GM21423 (cell line): ENCODE results near the gene PTGES2.

Experiments used
- ATAC-seq: cut with Tn5 transposase; IDR thresholded peaks from one replicate; pipeline ENCODE4 v1.9.1; 2021; ENCODE audit warnings: mild to moderate bottlenecking, moderate library complexity; ENCODE audit not compliant: unreplicated experiment

PTGES2 gene

GRCh38 chr9:128153947-128154695 is 26.6 kb upstream of the PTGES2 start:
- ATAC-seq, result no peak

DNA sequence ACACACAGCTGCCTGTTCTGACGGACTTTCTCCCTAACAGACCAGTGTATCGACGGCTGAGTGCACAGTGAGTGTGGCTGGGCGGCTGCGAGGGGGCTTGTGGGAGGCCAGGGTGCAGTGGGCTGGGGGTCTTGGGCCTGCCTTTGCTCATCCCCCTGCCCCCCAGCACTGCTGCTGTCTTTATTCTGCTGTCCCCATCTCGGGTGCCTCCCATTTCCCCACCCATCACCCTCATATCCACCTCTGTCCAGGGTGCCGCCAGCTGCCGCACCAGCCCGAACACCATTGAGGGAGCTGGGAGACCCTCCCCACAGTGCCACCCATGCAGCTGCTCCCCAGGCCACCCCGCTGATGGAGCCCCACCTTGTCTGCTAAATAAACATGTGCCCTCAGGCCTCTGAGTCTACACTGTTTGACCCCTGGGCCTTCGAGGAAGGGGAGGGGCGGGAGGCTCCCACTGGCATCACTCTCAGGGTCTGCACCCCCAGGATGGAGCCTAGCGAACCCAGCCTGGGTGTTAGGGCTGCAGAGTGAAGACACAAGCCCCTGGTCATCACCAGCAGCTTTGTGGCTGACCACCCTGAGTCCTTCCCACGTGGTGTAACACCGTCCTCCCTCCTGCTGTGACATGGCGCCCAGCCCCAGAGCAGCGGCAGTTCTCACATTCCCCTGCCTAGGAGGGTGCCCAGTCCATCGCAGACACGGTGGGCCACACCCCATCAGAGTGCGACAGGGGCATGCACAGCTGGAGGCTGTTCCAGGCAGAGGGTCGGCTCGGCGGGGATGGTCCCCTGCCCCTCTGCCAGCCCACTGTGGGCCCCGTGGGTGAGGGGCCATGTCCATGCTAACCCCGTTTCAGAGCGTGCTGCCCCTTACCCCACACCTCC is 25.8 kb upstream of the PTGES2 start:
- ATAC-seq, result no peak

DNA sequence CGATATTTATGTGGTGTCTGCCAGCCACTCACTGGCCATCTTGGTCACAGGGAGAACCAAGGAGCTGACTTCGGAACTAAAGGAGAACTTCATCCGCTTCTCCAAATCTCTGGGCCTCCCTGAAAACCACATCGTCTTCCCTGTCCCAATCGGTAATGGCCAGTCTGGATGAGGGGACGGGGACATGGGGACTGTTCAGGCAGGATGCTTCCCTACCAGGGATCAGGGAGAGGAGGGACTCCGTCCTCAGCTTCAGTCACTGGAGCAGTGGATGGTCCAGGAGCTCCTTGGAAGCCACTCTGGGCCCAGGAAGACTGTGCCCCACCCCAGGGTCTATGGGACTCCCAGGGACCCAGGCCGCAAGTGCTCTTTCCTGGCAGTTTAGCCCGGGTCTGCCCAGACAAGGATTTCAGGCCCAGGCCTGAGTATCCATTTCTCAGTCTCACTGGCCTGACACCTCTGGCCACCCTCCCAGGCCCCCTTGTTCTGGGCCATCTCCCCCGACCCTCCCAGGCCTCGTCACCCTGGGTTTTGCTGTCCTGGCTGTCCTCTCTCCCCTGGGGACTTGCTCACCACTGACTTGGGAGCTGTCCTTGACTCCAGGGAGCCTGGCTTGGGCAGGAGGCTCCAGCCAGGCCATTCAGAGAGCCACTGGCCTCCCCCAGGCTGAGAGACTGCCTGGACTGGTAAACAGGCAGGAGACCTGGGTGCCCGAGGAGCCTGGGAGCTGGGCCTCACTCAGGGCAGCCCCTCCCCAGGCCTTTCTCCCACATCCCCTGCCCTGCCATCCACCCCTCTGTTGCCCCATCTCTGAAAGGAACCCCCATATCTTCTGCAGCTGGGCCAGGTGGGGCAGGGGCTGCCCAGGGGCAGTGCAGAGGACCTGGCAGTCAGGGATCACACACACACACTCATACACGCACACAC is 24.9 kb upstream of the PTGES2 start:
- ATAC-seq, result no peak

DNA sequence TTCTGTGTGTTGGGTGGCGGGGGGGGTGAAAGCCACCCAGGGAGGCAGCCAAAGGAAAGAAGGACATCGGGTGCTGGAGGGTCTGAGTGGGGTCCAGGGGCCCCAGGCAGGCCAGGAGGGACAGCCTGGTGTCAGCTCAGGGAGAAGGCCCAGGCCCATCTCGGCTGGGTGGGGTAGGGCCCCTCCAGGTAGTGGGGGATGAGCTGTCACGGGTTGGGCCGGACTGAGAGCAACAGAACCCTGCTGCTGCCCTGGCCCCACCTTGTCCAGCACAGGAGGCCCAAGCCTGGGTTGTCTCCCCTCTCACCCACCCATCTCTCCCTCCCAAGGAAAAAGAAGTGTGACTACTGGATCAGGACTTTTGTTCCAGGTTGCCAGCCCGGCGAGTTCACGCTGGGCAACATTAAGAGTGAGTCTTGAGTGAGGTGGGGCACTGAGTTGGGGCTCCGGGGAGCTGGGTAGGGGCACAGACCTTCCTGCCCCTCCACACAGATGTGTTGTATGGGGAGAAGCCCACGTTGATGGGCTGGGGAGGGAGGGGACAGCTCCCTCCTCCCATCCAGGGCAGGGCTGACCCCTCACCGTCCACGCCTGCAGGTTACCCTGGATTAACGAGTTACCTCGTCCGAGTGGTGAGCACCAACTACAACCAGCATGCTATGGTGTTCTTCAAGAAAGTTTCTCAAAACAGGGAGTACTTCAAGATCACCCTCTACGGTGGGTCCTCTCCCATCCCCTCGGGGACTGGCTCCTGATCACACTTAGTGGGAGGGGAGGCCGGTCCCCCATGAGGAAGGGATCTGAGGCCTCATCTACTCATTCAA is 24.0 kb upstream of the PTGES2 start:
- no peak for ATAC-seq

DNA sequence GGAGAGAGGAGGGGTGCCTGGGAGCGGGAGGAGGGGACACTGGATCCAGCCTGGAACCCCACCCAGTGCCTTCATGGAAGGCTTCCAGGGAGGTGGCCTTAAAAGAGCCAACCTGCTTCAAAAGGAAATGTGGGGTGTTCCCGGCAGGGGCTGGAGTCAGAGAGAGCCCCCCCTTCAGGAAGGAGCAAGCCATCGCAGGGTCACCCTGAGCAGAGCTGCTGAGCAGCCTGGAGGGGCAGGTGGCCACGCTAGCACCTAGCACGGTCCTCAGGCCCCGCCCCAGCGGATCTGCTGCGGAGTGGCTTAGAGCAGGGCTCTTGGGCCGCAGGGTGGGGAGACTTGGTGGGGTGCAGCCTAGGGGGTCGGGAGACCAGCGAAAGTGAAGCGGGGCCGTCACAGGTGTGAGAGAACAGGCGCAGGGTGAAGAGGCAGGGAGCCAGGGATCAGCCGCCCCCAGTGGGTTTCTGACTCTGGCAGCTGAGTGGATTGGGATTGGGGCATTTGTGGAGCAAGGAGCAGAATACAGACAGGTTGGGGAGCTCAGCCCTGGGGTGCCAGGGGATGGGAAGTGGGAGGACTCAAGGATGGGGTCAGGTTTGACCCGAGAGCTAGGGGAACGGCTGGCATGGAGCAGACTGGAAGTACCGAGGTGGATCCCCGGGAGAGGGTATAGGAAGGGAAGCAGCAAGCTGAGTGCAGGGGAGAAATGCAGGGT is 23.2 kb upstream of the PTGES2 start:
- no peak for ATAC-seq

- no peak for ATAC-seq
Measured at GRCh38 chr9:128149951-128150593, 22.5 kb upstream of the PTGES2 start.

- ATAC-seq, result no peak
Measured at GRCh38 chr9:128149001-128149701, 21.6 kb upstream of the PTGES2 start, which contains the start of gene LCN2. LCN2 (plus strand) TSS chr9:128149453; CDS start chr9:128149526, 73 bp downstream.

- no peak for ATAC-seq
Measured at GRCh38 chr9:128148509-128149000, 21.0 kb upstream of the PTGES2 start.

- ATAC-seq, result no peak
Measured at GRCh38 chr9:128146591-128147120, 19.1 kb upstream of the PTGES2 start.

DNA sequence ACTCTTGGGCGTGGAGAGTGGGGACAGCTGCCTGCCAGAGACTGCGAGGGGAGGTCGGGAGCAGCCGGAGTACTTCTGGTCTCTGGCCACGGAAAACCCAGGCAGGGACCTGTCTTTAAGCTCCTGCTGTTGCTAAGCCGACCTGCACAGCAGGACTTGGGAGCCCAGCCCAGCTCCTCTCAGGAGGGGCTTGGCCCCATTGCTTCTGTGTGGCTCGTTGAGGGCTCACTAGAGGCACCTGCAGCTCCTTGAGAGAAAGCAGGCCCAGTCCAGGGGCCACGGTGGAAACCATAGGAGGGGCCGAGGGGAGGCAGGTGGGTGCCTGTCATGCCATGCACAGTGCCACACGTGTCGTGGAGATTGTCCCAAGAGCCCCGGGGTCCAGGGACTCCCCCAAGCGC is 18.4 kb upstream of the PTGES2 start:
- no peak for ATAC-seq

DNA sequence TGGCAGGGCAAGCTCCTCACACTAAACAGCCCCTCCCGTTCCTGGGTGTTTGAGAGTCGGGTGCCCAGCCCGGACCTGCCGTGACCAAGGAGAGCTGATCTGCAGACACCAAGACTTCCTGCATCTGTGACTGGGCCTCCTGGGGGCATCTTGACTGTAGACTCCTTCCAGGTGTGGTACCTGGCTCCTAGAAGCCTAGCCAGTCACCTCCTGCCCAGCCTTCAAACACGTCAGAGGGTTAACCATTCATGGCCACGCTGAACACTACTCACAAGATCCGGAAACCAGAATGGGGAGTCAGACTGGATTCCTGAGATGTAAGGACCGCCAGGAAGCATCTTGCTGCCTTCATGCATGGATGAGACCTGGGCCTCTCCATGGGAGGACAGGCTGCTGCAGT is 18.0 kb upstream of the PTGES2 start:
- ATAC-seq, result no peak

DNA sequence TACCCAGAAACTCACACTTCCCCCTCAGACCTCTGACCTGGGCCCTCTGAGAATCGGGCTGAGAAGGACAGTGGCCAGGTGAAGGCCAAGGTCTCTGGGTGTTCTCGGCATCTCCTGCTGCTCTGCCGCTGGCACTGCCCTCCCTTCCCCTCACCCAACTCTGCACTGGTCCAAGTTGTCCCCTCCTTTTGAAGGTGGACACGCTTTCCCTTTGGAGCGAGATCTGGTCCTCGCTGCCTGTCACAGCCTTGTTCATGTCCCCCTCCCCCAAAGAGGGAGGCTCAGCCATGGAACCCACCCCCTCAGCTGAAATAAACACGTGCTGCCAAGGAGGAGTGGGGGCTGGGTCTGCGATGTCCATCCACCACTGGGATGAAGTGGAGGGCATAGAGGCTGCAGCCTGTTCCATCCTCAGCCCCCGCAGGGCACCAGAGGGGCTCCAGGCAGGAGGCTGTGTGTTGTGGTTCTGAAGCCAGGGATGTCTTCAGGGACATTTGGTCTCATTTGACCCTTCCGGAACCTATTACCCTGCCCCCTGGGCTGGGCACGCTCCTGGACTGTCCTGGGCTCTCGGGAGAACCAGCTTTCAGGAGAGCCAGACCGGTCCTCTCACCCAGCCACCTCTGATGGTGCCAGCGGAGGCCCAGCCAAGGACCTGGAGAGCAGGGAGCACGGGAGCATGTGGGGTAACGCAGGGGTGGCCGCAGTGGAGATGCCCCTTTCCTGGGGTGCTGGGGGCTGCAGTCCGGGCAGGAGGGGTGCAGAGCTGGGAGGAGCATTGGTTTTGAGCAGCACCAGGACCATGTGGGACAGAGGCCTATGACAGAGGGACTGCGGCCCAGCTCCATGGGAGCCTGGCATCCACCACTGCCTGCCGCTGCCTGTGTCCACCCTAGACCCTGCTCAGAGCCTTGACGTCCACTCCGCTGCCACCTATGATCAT is 17.0 kb upstream of the PTGES2 start:
- no peak for ATAC-seq

DNA sequence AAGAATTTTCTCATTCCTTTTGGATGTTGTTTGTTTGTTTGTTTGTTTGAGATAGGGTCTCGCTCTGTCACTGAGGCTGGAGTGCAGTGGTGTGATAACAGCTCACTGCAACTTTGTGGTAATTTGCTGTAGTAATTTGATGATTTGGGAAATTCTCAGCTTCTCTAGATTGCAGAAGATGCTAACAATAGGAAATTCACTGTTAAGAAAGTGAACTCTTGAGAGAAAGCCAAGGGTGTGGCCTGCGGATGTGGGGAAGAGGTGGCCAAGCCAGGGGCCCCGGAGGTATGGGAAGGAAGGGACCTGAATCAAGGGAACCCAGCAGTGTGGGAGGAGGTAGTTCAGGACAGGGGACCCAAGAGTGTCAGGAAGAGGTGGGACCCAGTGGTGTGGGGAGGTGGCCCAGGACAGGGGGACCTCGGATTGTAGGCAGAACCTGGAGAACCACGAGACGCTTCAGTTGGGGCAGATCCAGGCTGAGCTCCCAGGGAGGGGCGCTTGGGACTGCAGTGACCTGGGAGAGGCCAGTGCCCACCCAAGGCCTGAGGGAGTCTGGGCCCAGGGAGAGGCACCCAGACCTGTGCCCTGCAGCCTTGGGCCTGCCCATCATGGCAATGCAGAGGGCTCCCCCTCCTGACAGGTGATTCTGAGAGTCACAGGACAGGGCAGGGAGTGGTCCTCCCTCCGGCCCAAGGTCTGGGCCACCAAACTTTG is 16.2 kb upstream of the PTGES2 start:
- no peak for ATAC-seq

- no peak for ATAC-seq
Measured at GRCh38 chr9:128142596-128142995, 15.1 kb upstream of the PTGES2 start.

- no peak for ATAC-seq
Measured at GRCh38 chr9:128142061-128142460, 14.5 kb upstream of the PTGES2 start.

DNA sequence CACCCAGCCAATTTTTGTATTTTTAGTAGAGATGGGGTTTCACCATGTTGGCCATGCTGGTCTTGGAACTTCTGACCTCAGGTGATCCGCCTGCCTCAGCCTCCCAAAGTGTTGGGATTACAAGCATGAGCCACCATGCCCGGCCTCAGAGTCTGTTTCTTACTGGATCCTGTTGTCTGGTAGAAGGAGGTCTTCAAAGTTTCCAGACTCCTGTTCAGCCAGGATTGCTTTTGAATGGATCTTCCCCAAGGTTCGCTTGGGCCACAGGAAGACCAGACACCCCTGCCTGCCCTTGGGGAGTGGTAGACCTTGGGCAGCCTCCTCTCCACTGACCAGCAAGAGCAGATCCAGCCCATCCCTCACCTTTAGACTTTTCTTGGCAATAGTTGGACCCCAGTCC is 14.1 kb upstream of the PTGES2 start:
- ATAC-seq, result no peak
